Hepatocyte (in vitro differentiated cells): ENCODE data around the gene ARHGAP18.

Source experiments
- EZH2 ChIP-seq: fragments of 200-600 bp; sonication (generic); IDR thresholded peaks from 2 replicates; pipeline ENCODE4 v1.6.1; 2016; ENCODE audit warnings: antibody characterized with exemption, mild to moderate bottlenecking, borderline replicate concordance
- EZH2phosphoT487 ChIP-seq: fragments of 200-600 bp; sonication (generic); IDR thresholded peaks from one replicate; pipeline ENCODE4 v1.6.1; 2018; ENCODE audit warnings: antibody characterized with exemption, mild to moderate bottlenecking, low read depth, moderate library complexity; ENCODE audit not compliant: unreplicated experiment, severe bottlenecking
- TF ChIP-seq, protein P1 (sequence below): fragments of 200-600 bp; sonication (generic); IDR thresholded peaks from 2 replicates; pipeline ENCODE4 v1.5.1; 2016; ENCODE audit warnings: antibody characterized with exemption, mild to moderate bottlenecking; ENCODE audit not compliant: poor library complexity

DNA sequence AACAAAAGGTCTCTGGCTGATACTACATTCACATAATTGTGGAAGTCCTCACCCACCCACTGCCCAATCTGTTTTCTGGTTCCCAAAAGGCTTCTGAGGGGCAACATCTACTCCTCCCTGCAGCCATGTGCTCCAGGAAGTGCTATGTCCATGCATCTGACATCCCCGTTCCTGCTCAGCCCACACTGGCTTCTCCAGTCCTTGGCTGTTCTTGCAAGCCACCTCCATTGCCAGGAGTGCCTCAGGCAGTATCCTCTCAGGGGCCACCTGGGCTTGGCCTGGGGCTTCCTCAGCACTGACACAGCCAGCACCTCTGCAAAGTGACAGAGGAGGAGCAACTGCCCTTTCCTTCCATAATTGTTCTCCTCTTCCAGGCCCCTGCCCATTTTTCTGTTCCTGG is 18.3 kb downstream of the ARHGAP18 start:
- TF ChIP-seq, protein P1, sequence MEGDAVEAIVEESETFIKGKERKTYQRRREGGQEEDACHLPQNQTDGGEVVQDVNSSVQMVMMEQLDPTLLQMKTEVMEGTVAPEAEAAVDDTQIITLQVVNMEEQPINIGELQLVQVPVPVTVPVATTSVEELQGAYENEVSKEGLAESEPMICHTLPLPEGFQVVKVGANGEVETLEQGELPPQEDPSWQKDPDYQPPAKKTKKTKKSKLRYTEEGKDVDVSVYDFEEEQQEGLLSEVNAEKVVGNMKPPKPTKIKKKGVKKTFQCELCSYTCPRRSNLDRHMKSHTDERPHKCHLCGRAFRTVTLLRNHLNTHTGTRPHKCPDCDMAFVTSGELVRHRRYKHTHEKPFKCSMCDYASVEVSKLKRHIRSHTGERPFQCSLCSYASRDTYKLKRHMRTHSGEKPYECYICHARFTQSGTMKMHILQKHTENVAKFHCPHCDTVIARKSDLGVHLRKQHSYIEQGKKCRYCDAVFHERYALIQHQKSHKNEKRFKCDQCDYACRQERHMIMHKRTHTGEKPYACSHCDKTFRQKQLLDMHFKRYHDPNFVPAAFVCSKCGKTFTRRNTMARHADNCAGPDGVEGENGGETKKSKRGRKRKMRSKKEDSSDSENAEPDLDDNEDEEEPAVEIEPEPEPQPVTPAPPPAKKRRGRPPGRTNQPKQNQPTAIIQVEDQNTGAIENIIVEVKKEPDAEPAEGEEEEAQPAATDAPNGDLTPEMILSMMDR, result no peak
- no peak for TF ChIP-seq EZH2
- TF ChIP-seq EZH2phosphoT487, result no peak
